ENCODE results near the gene TAF3.

The TAF3 gene

GRCh38 chr10:7933757-7934156 lies 115.5 kb downstream of the TAF3 start:
- H3K27me3 ChIP-seq (ENCODE audit: insufficient read depth, low read length): no peaks in the 10 kb centered on the region
- H3K4me1 ChIP-seq (ENCODE audit: insufficient read depth, low read length): no peaks in the 10 kb centered on the region
- H3K9me3 ChIP-seq (ENCODE audit: low read length): peaks cover 4% of the 10 kb centered on the region
- no peak overlapping the region for H3K4me3 ChIP-seq (ENCODE audit: low read length)
- no peak overlapping the region for H2AFZ ChIP-seq (ENCODE audit: low read depth, low read length)
- no peaks in the 10 kb centered on the region for H3K36me3 ChIP-seq (ENCODE audit: insufficient read depth, low read length)

- Histone ChIP-seq H3K4me3 (ENCODE audit: low read length) (no peak overlapping the region), H3K36me3 (ENCODE audit: insufficient read depth, low read length) (no peaks in the 10 kb centered on the region), H2AFZ (ENCODE audit: low read depth, low read length) (no peak overlapping the region), H3K27me3 (ENCODE audit: insufficient read depth, low read length) (no peaks in the 10 kb centered on the region), H3K4me1 (ENCODE audit: insufficient read depth, low read length) (no peaks in the 10 kb centered on the region), H3K9me3 (ENCODE audit: low read length) (peaks cover 4% of the 10 kb centered on the region)
Measured at GRCh38 chr10:7937315-7937945, 119.1 kb downstream of the TAF3 start.

- peaks cover 5% of the 10 kb centered on the region for H3K4me1 ChIP-seq (ENCODE audit: insufficient read depth, low read length)
- H3K27me3 ChIP-seq (ENCODE audit: insufficient read depth, low read length): no peaks in the 10 kb centered on the region
- H3K9me3 ChIP-seq (ENCODE audit: low read length): peaks cover 3% of the 10 kb centered on the region
- H3K4me3 ChIP-seq (ENCODE audit: low read length): no peak overlapping the region
- no peak overlapping the region for H2AFZ ChIP-seq (ENCODE audit: low read depth, low read length)
- no peaks in the 10 kb centered on the region for H3K36me3 ChIP-seq (ENCODE audit: insufficient read depth, low read length)
Measured at GRCh38 chr10:7941576-7941975, 123.3 kb downstream of the TAF3 start.

GRCh38 chr10:7942316-7942715 lies 124.0 kb downstream of the TAF3 start:
- H3K4me1 ChIP-seq (ENCODE audit: insufficient read depth, low read length): peaks cover 5% of the 10 kb centered on the region
- H3K9me3 ChIP-seq (ENCODE audit: low read length): peaks cover 3% of the 10 kb centered on the region
- no peaks in the 10 kb centered on the region for H3K27me3 ChIP-seq (ENCODE audit: insufficient read depth, low read length)
- no peaks in the 10 kb centered on the region for H3K36me3 ChIP-seq (ENCODE audit: insufficient read depth, low read length)
- H2AFZ ChIP-seq (ENCODE audit: low read depth, low read length): no peak overlapping the region
- no peak overlapping the region for H3K4me3 ChIP-seq (ENCODE audit: low read length)

GRCh38 chr10:7942859-7943258 lies 124.6 kb downstream of the TAF3 start:
- Histone ChIP-seq H3K27me3 (ENCODE audit: insufficient read depth, low read length) (no peaks in the 10 kb centered on the region), H3K36me3 (ENCODE audit: insufficient read depth, low read length) (no peaks in the 10 kb centered on the region), H2AFZ (ENCODE audit: low read depth, low read length) (no peak overlapping the region), H3K4me3 (ENCODE audit: low read length) (no peak overlapping the region), H3K9me3 (ENCODE audit: low read length) (no peaks in the 10 kb centered on the region), H3K4me1 (ENCODE audit: insufficient read depth, low read length) (peaks cover 5% of the 10 kb centered on the region)

GRCh38 chr10:7944215-7944480 lies 125.8 kb downstream of the TAF3 start:
- Histone ChIP-seq H3K4me1 (ENCODE audit: insufficient read depth, low read length) (peaks cover 5% of the 10 kb centered on the region), H3K4me3 (ENCODE audit: low read length) (no peak overlapping the region), H2AFZ (ENCODE audit: low read depth, low read length) (no peak overlapping the region), H3K9me3 (ENCODE audit: low read length) (no peaks in the 10 kb centered on the region), H3K36me3 (ENCODE audit: insufficient read depth, low read length) (no peaks in the 10 kb centered on the region), H3K27me3 (ENCODE audit: insufficient read depth, low read length) (no peaks in the 10 kb centered on the region)

GRCh38 chr10:7944537-7944936 lies 126.2 kb downstream of the TAF3 start:
- no peaks in the 10 kb centered on the region for H3K36me3 ChIP-seq (ENCODE audit: insufficient read depth, low read length)
- no peak overlapping the region for H2AFZ ChIP-seq (ENCODE audit: low read depth, low read length)
- H3K27me3 ChIP-seq (ENCODE audit: insufficient read depth, low read length): no peaks in the 10 kb centered on the region

GRCh38 chr10:7945034-7945433 lies 126.7 kb downstream of the TAF3 start:
- Histone ChIP-seq H3K9me3 (ENCODE audit: low read length) (no peaks in the 10 kb centered on the region), H3K27me3 (ENCODE audit: insufficient read depth, low read length) (no peaks in the 10 kb centered on the region), H2AFZ (ENCODE audit: low read depth, low read length) (no peak overlapping the region), H3K4me1 (ENCODE audit: insufficient read depth, low read length) (peaks cover 5% of the 10 kb centered on the region), H3K4me3 (ENCODE audit: low read length) (no peak overlapping the region), H3K36me3 (ENCODE audit: insufficient read depth, low read length) (no peaks in the 10 kb centered on the region)

More at GRCh38 chr10:7944537-7944936, 126.2 kb downstream of the TAF3 start:
- Histone ChIP-seq H3K9me3 (ENCODE audit: low read length) (no peaks in the 10 kb centered on the region), H3K4me1 (ENCODE audit: insufficient read depth, low read length) (peaks cover 5% of the 10 kb centered on the region), H3K4me3 (ENCODE audit: low read length) (no peak overlapping the region)

- H3K9me3 ChIP-seq (ENCODE audit: low read length): no peaks in the 10 kb centered on the region
- no peak overlapping the region for H2AFZ ChIP-seq (ENCODE audit: low read depth, low read length)
- no peak overlapping the region for H3K4me3 ChIP-seq (ENCODE audit: low read length)
- H3K4me1 ChIP-seq (ENCODE audit: insufficient read depth, low read length): peaks cover 5% of the 10 kb centered on the region
- no peaks in the 10 kb centered on the region for H3K36me3 ChIP-seq (ENCODE audit: insufficient read depth, low read length)
- no peaks in the 10 kb centered on the region for H3K27me3 ChIP-seq (ENCODE audit: insufficient read depth, low read length)
Measured at GRCh38 chr10:7945469-7946187, 127.3 kb downstream of the TAF3 start.

GRCh38 chr10:7948371-7949000 lies 130.2 kb downstream of the TAF3 start:
- Histone ChIP-seq H3K4me3 (ENCODE audit: low read length) (no peak overlapping the region), H3K36me3 (ENCODE audit: insufficient read depth, low read length) (no peaks in the 10 kb centered on the region), H3K4me1 (ENCODE audit: insufficient read depth, low read length) (peaks cover 5% of the 10 kb centered on the region), H3K27me3 (ENCODE audit: insufficient read depth, low read length) (no peaks in the 10 kb centered on the region), H2AFZ (ENCODE audit: low read depth, low read length) (no peak overlapping the region), H3K9me3 (ENCODE audit: low read length) (no peaks in the 10 kb centered on the region)

- Histone ChIP-seq H3K27me3 (ENCODE audit: insufficient read depth, low read length) (no peaks in the 10 kb centered on the region), H3K4me3 (ENCODE audit: low read length) (no peak overlapping the region), H3K9me3 (ENCODE audit: low read length) (no peaks in the 10 kb centered on the region), H2AFZ (ENCODE audit: low read depth, low read length) (no peak overlapping the region), H3K36me3 (ENCODE audit: insufficient read depth, low read length) (no peaks in the 10 kb centered on the region), H3K4me1 (ENCODE audit: insufficient read depth, low read length) (no peaks in the 10 kb centered on the region)
Measured at GRCh38 chr10:7950981-7951847, 132.9 kb downstream of the TAF3 start.

GRCh38 chr10:7952266-7952665 lies 134.0 kb downstream of the TAF3 start:
- H3K27me3 ChIP-seq (ENCODE audit: insufficient read depth, low read length): no peaks in the 10 kb centered on the region
- no peaks in the 10 kb centered on the region for H3K9me3 ChIP-seq (ENCODE audit: low read length)
- no peak overlapping the region for H3K4me3 ChIP-seq (ENCODE audit: low read length)
- no peaks in the 10 kb centered on the region for H3K36me3 ChIP-seq (ENCODE audit: insufficient read depth, low read length)
- no peaks in the 10 kb centered on the region for H3K4me1 ChIP-seq (ENCODE audit: insufficient read depth, low read length)
- no peak overlapping the region for H2AFZ ChIP-seq (ENCODE audit: low read depth, low read length)

- H3K36me3 ChIP-seq (ENCODE audit: insufficient read depth, low read length): no peaks in the 10 kb centered on the region
- H3K9me3 ChIP-seq (ENCODE audit: low read length): no peaks in the 10 kb centered on the region
- no peaks in the 10 kb centered on the region for H3K27me3 ChIP-seq (ENCODE audit: insufficient read depth, low read length)
- H2AFZ ChIP-seq (ENCODE audit: low read depth, low read length): no peak overlapping the region
- H3K4me3 ChIP-seq (ENCODE audit: low read length): no peak overlapping the region
- no peaks in the 10 kb centered on the region for H3K4me1 ChIP-seq (ENCODE audit: insufficient read depth, low read length)
Measured at GRCh38 chr10:7953447-7953846, 135.1 kb downstream of the TAF3 start.

Data from neuron (in vitro differentiated cells).